Fibroblast of mammary gland (primary cell): ENCODE results near the gene CDH23.
A peak's percentile ranks its signal among the peaks of the same experiment; 100 is the strongest.

Experiments
- DNase-seq: peaks from one replicate; pipeline ENCODE4 v3.0.0-alpha.2; 2010; ENCODE audit warnings: low read depth
- H3K4me3 ChIP-seq: 2 replicates; pipeline ENCODE4 v1.5.1; 2011; ENCODE audit warnings: low read depth, mild to moderate bottlenecking, low read length, moderate library complexity; ENCODE audit not compliant: control insufficient read depth
- TF ChIP-seq, protein P1 (sequence below): conservative IDR thresholded peaks from 2 replicates; pipeline ENCODE4 v1.5.1; 2011; ENCODE audit warnings: low read depth, low read length, inconsistent platforms; ENCODE audit not compliant: control insufficient read depth, insufficient read depth

Gene CDH23

GRCh38 chr10:71773221-71773971 lies 376.7 kb downstream of the CDH23 start, which contains the start of gene VSIR:
VSIR (minus strand) TSS chr10:71773520; CDS start chr10:71773439, 81 bp downstream.
- TF ChIP-seq, protein P1, sequence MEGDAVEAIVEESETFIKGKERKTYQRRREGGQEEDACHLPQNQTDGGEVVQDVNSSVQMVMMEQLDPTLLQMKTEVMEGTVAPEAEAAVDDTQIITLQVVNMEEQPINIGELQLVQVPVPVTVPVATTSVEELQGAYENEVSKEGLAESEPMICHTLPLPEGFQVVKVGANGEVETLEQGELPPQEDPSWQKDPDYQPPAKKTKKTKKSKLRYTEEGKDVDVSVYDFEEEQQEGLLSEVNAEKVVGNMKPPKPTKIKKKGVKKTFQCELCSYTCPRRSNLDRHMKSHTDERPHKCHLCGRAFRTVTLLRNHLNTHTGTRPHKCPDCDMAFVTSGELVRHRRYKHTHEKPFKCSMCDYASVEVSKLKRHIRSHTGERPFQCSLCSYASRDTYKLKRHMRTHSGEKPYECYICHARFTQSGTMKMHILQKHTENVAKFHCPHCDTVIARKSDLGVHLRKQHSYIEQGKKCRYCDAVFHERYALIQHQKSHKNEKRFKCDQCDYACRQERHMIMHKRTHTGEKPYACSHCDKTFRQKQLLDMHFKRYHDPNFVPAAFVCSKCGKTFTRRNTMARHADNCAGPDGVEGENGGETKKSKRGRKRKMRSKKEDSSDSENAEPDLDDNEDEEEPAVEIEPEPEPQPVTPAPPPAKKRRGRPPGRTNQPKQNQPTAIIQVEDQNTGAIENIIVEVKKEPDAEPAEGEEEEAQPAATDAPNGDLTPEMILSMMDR, result peak; percentile 39
- H3K4me3 ChIP-seq, result peak within 1 kb of the TSS; percentile 51
- peak; percentile 64 for DNase-seq

DNA sequence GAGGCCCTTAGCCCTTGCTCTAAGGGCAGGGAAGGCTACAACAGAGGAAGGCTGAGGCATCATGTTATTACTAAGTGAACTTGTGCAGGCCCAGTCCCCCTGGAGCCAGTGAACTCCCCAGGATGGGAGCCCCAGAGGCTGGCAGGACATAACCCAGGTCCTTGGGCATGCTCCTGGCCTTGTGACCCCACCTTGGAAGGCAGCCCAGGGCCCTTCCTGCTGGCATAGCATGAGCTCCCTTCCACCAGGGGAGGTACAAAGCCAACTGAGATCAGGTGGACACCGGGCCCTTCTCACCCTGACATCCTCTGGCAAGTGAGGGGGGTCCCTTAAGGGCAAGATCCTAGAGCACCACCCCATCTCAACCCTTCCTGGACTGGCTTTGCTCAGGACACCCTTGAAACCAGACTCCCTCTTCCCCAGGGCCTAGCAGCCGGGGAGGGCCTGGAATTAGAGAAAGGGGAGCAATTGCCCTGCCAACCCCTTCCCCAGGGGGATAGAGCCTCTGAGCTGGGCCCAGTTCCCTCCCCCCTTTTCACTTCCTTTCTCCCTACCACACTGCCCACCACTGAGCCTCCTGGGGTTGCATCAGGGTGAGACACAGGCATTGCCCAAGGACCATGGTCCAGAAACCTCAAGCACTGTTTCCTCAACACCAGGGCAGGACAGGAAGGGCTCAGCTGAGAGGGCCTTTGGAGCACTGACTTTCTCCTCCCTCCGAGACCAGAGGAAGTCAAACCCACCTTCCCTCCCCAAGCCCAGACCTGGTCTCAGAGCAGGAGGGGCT lies 378.4 kb downstream of the CDH23 start:
- no peak overlapping the region for H3K4me3 ChIP-seq
- DNase-seq, result no peak
- TF ChIP-seq, protein P1, result no peak

DNA sequence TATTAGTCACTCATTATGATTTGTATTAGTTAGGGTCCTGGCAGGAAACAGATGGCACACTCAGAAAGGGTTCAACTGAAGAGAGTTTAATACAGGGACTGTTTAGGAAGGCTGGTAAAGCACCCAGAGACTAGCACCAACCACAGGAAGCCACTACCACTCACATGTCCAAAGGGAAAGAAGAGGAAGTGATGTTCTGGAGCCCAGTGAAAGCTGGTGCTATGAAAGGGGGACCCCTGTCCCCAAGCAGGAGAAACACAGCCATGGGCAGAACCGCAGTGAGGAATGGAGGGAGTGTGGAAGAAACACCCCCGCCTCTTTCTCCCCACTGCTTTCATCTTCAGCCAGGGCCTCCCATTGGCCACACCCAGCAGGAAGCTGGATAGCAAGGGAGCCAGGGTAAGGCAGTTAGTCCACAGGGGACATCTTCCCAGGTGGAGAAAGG lies 379.8 kb downstream of the CDH23 start:
- TF ChIP-seq, protein P1, result no peak
- DNase-seq, result no peak
- H3K4me3 ChIP-seq, result no peak overlapping the region

GRCh38 chr10:71777213-71777985 lies 380.7 kb downstream of the CDH23 start:
- DNase-seq, result no peak
- no peak overlapping the region for H3K4me3 ChIP-seq
- TF ChIP-seq, protein P1, result no peak

DNA sequence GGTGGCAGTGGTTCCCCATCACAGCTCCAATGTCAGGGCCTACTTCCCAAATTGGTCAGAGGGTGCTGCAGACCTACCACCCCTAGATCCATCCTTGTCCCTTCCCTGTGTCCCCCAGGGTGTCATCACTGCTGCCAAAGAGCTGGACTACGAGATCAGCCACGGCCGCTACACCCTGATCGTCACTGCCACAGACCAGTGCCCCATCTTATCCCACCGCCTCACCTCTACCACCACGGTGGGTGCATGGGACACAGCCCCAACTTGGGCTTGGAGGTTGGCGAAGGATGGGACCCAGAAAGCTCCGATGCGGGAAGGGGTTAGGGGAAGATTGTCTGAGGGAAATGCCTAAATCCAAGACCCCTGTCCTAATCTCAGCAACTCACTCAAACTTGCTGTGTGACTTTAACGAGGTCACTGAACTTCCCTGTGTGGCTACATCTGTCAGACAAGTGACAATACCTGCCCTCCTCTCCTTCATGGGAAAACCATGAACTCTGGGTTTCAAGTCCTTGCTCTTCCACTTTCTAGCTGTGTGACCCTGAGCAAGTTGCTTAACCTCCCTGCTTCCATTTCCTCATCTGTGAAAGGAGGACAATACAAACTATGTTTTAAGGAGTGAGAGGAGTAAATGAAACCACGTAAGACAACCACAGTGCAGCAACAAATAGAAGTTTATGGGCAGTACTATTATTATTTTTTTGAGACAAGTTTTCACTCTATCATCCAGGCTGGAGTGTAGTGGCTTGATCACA lies 381.5 kb downstream of the CDH23 start:
- TF ChIP-seq, protein P1, result no peak
- no peak for DNase-seq
- no peak overlapping the region for H3K4me3 ChIP-seq

DNA sequence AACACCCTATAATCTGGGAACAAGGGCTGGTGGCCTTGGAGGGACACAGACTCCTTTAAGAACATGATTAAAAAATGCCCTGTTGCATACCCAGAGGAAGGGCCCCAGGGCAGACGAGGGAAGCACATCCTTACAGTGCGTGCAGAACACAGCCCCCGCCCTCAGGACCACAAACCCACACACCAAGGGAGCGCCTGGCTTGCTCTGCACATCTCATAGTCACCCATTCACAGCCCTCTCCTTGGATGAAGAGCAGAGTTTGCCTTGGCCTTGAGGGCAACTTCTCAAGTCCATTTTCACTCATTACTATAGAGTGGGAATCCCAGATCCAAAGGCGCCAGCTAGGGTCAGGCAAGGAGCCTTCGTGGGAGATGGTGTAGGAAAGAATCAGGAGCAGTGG lies 382.9 kb downstream of the CDH23 start:
- no peak overlapping the region for H3K4me3 ChIP-seq
- DNase-seq, result no peak
- TF ChIP-seq, protein P1, result no peak
